CD14-positive monocyte (primary cell): ENCODE results near the gene LTA4H. TPM values are rescaled to one million over a fixed set of nuclear protein-coding genes. Genes with fewer than 3 reads are reported as not detected.

Source experiments
- DNase-seq, 3 donors: peaks; one replicate each; pipeline ENCODE4 v3.0.0-alpha.2; 2011 to 2022
- H2AFZ ChIP-seq: 2 replicates; pipeline ENCODE4 v1.6.0; 2012; ENCODE audit warnings: mild to moderate bottlenecking, low read depth, low read length, inconsistent platforms; ENCODE audit not compliant: insufficient read depth, poor library complexity, severe bottlenecking
- H3K27ac ChIP-seq, 2 donors: 1 replicate in 1 of 2; 2 replicates in 1 of 2; pipeline ENCODE4 v1.5.1; 2012 to 2013; ENCODE audit warnings: low read length in 2 of 2, control low read depth in 1 of 2, inconsistent platforms in 1 of 2, low read depth in 1 of 2, mild to moderate bottlenecking in 1 of 2
- H3K27me3 ChIP-seq, 2 donors: one replicate each; pipeline versions ENCODE4 v1.6.0 to v1.6.1; 2011 to 2013; ENCODE audit warnings: low read length in 2 of 2; ENCODE audit not compliant: control insufficient read depth in 2 of 2, insufficient read depth in 2 of 2
- H3K36me3 ChIP-seq, 2 donors: replicated peaks in 1 of 2; 1 replicate in 1 of 2; 2 replicates in 1 of 2; pipeline versions ENCODE4 v1.5.1 to v1.6.1; 2012 to 2013; ENCODE audit warnings: low read length in 2 of 2, control low read depth in 1 of 2, inconsistent platforms in 1 of 2, mild to moderate bottlenecking in 1 of 2; ENCODE audit not compliant: insufficient read depth in 2 of 2, control insufficient read depth in 1 of 2
- H3K4me1 ChIP-seq, 2 donors: 1 replicate in 1 of 2; 2 replicates in 1 of 2; pipeline versions ENCODE4 v1.5.1 to v1.6.1; 2012 to 2013; ENCODE audit warnings: low read length in 2 of 2, control low read depth in 1 of 2, inconsistent platforms in 1 of 2, mild to moderate bottlenecking in 1 of 2, moderate library complexity in 1 of 2; ENCODE audit not compliant: insufficient read depth in 2 of 2, control insufficient read depth in 1 of 2
- H3K4me2 ChIP-seq: replicated peaks from 2 replicates; pipeline ENCODE3; 2012; ENCODE audit warnings: low read length, moderate library complexity, mild to moderate bottlenecking; ENCODE audit not compliant: poor library complexity, severe bottlenecking; ENCODE audit errors: extremely low read depth
- H3K4me3 ChIP-seq, 3 experiments: fragments of 200-600 bp in 1 of 3; sonication (generic) in 1 of 3; replicated peaks in 1 of 3; 1 replicate in 2 of 3; 2 replicates in 1 of 3; pipeline ENCODE4 v1.5.1; 2011 to 2013; ENCODE audit warnings: low read length in 3 of 3, mild to moderate bottlenecking in 3 of 3, control low read depth in 2 of 3, low read depth in 2 of 3, inconsistent platforms in 1 of 3, moderate library complexity in 1 of 3
- H3K79me2 ChIP-seq: 2 replicates; pipeline ENCODE4 v1.6.0; 2012; ENCODE audit warnings: mild to moderate bottlenecking, control low read depth, inconsistent platforms, low read length, moderate library complexity; ENCODE audit not compliant: insufficient read depth
- H3K9ac ChIP-seq: 2 replicates; pipeline ENCODE4 v1.6.0; 2017; ENCODE audit warnings: low read length, mild to moderate bottlenecking; ENCODE audit not compliant: insufficient read depth, poor library complexity, severe bottlenecking
- H3K9me3 ChIP-seq, 2 donors: replicated peaks in 1 of 2; 1 replicate in 1 of 2; 2 replicates in 1 of 2; pipeline versions ENCODE4 v1.5.1 to v1.6.1; 2012 to 2013; ENCODE audit warnings: low read length in 2 of 2, control low read depth in 1 of 2; ENCODE audit not compliant: control insufficient read depth in 1 of 2, insufficient read depth in 1 of 2
- H4K20me1 ChIP-seq: 2 replicates; pipeline ENCODE4 v1.6.0; 2012; ENCODE audit warnings: mild to moderate bottlenecking, low read length, control low read depth, moderate library complexity; ENCODE audit not compliant: insufficient read depth
- H3K27ac Mint-ChIP-seq, 7 donors: one replicate each; pipeline ENCODE4 v1.8.0; 2020; ENCODE audit warnings: mild to moderate bottlenecking in 7 of 7, mixed read lengths in 7 of 7, moderate library complexity in 6 of 7, inconsistent platforms in 2 of 7
- H3K27me3 Mint-ChIP-seq, 3 donors: one replicate each; pipeline ENCODE4 v1.8.0; 2021 to 2022; ENCODE audit warnings: low read depth in 3 of 3, mild to moderate bottlenecking in 3 of 3, mixed read lengths in 3 of 3, moderate library complexity in 3 of 3, inconsistent platforms in 1 of 3
- H3K36me3 Mint-ChIP-seq, 2 donors: one replicate each; pipeline ENCODE4 v1.8.0; 2020; ENCODE audit warnings: mixed read lengths in 2 of 2, inconsistent platforms in 1 of 2, mild to moderate bottlenecking in 1 of 2
- H3K4me1 Mint-ChIP-seq: one replicate; pipeline ENCODE4 v1.8.0; 2020; ENCODE audit warnings: mild to moderate bottlenecking, mixed read lengths
- H3K4me3 Mint-ChIP-seq, 2 donors: one replicate each; pipeline ENCODE4 v1.8.0; 2020; ENCODE audit warnings: mild to moderate bottlenecking in 2 of 2, mixed read lengths in 2 of 2, moderate library complexity in 1 of 2
- H3K9me3 Mint-ChIP-seq, 7 donors: one replicate each; pipeline ENCODE4 v1.8.0; 2020 to 2022; ENCODE audit warnings: mixed read lengths in 7 of 7, mild to moderate bottlenecking in 6 of 7, moderate library complexity in 6 of 7, inconsistent platforms in 2 of 7
- CTCF ChIP-seq: fragments of 200-600 bp; IDR thresholded peaks from one replicate; pipeline ENCODE4 v1.8.0; 2022; ENCODE audit warnings: antibody characterized with exemption, mild to moderate bottlenecking
- WGBS: methylation state at CpG from one replicate; pipeline ENCODE4 v1.1.5; 2013; ENCODE audit warnings: missing lambda C conversion rate; ENCODE audit not compliant: insufficient coverage; 5-methylcytosine and 5-hydroxymethylcytosine counted together
- intact Hi-C, 2 donors: fragments of 100-400 bp; cut with micrococcal nuclease; formaldehyde crosslinking; loops; one replicate each; pipeline versions ENCODE4 v1.15.0 to v1.15.1; 2023
- polyA plus RNA-seq, 3 donors: library from polyadenylated mRNA; depleted of rRNA in 1 of 3; unstranded in 2 of 3; stranded (reverse) in 1 of 3; fragments of 300-500 nt in 2 of 3; fragments of >200 nt in 1 of 3; fragmentation: Illumina TruSeq in 2 of 3; gene quantifications; 1 replicate in 2 of 3; 2 replicates in 1 of 3; pipeline ENCODE4 v1.2.3, GENCODE V29; 2012 to 2021

LTA4H gene
- polyA plus RNA-seq, 3 donors, result 278 to 963 (median 647) TPM

GRCh38 chr12:96006727-96007126 lies 28.7 kb downstream of the LTA4H start:
- TF ChIP-seq CTCF, result no peak
- Mint-ChIP-seq H3K36me3 (peaks cover 83 to 92% of the 10 kb centered on the region in 2 donors), H3K4me3 (no peak overlapping the region), H3K4me1 (peaks cover 4% of the 10 kb centered on the region), H3K9me3 (no peaks in the 10 kb centered on the region), H3K27me3 (peaks cover 0 to 1% (median 0%) of the 10 kb centered on the region in 3 donors), H3K27ac (no peak overlapping the region)
- H3K9ac ChIP-seq, result no peak overlapping the region
- WGBS, result no CpG with 5 or more reads among the region's 1 CpG
- H3K36me3 ChIP-seq, result peaks cover 99% of the 10 kb centered on the region in 2 donors
- intact Hi-C loops, result no loop called here
- no peak for DNase-seq
- H3K27ac ChIP-seq, result no peak overlapping the region
- no peaks in the 10 kb centered on the region for H3K9me3 ChIP-seq
- no peaks in the 10 kb centered on the region for H3K27me3 ChIP-seq
- H3K79me2 ChIP-seq, result peaks cover 7% of the 10 kb centered on the region
- H3K4me3 ChIP-seq, result no peak overlapping the region
- H3K4me1 ChIP-seq, result no peaks in the 10 kb centered on the region
- no peak overlapping the region for H2AFZ ChIP-seq
- peaks cover 49% of the 10 kb centered on the region for H4K20me1 ChIP-seq
- H3K4me2 ChIP-seq, result no peak overlapping the region

GRCh38 chr12:96000858-96001257 lies 34.5 kb downstream of the LTA4H start:
- intact Hi-C loops, result no loop called here
- Histone ChIP-seq H3K79me2 (peaks cover 29% of the 10 kb centered on the region), H3K36me3 (peaks cover 56 to 70% of the 10 kb centered on the region in 2 donors), H3K9me3 (no peaks in the 10 kb centered on the region), H3K4me1 (peaks cover 30 to 37% of the 10 kb centered on the region in 2 donors), H3K27me3 (no peaks in the 10 kb centered on the region), H3K4me2 (no peak overlapping the region), H3K4me3 (no peak overlapping the region), H2AFZ (no peak overlapping the region), H3K27ac (no peak overlapping the region), H4K20me1 (peaks cover 18% of the 10 kb centered on the region), H3K9ac (no peak overlapping the region)
- WGBS, result no CpG with 5 or more reads among the region's 5 CpGs
- Mint-ChIP-seq H3K9me3 (no peaks in the 10 kb centered on the region), H3K27me3 (peaks cover 0 to 2% (median 0%) of the 10 kb centered on the region in 3 donors), H3K4me1 (peaks cover 40% of the 10 kb centered on the region), H3K36me3 (peaks cover 53% of the 10 kb centered on the region in 2 donors), H3K4me3 (no peak overlapping the region), H3K27ac (peak overlapping the region in 4 of 7 donors; percentile 23 to 83 (median 56))
- DNase-seq, result no peak
- no peak for TF ChIP-seq CTCF
